Ramos (cell line): ENCODE data around the gene CACNA1A.
"Not testable (repeated sequence)": the region's sequence is repeated elsewhere in the genome, so short reads cannot be mapped to it uniquely, and the experiment has no call there.

Experiments
- in situ Hi-C: fragments of 300-500 bp; cut with MboI; formaldehyde crosslinking; loops from one replicate; pipeline ENCODE4 v1.14.3; 2022; ENCODE audit warnings: low sequenced_read_pairs; ENCODE audit not compliant: unreplicated experiment

Gene CACNA1A

DNA sequence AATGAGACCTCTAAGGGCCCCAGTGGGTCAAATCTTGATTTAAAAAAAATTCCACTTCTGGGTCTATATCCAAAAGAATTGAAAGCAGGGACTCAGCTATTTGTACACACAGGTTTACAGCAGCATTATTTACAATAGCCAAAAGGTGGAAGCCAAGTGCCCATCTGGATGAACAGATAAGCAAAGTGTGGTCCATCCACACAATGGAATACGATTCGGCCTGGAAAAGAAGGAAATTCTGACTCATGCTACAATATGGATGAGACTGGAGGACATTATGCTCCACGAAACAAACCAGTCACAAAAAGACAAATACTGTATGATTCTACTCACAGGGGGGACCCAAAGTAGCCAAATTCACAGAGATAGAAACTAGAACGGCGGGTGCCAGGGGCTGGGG lies 76.7 kb downstream of the CACNA1A start:
- in situ Hi-C loops: no loop called here

DNA sequence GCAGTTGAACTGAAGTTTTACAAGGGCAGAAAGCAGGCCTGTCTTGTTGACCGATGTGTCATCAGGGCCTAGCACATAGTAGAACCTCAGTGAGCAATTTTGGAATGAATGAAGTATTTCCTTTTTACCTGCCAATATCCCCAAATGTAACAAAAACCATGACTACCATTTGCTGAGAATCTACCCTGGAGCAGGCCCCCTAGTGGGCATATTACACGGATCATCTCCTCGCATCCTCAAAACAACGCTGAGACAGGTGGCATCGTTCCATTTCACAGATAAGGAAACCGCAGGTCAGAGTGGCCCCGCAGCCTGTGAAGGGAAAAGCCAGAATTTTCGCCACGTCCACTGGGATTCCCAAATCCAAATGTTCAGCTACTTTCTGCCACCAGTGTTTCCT lies 77.9 kb downstream of the CACNA1A start:
- in situ Hi-C loops: no loop called here

DNA sequence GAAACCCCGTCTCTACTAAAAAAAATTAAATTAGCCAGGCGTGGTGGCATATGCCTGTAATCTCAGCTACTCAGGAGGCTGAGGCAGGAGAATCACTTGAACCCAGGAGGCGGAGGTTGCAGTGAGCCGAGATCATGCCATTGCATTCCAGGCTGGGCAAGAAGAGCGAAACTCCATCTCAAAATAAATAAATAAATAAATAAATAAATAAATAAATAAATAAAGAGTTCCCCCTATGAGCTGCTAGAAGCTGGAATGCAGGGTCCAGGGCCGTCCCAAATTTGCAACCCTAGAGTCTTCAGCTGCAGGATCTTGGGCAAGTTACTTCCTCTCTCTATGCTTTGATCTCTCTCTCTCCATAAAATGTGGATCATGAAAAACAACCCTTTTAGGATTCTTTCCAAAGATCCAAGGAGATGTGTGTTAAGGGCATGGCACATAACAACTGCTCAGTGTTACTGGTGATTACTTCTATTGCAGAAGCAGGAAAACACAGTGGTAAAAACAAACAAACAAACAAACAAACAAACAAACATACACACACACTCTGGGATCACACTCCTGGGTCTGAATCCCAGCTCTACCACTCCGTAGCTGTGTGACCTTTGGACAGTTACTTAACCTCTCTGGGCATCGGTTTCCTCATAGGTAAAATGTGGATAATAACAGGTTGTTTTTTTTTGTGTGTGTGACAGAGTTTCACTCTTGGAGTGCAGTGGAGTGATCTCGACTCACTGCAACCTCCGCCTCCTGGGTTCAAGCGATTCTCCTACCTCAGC lies 78.8 kb downstream of the CACNA1A start:
- in situ Hi-C loops: no loop called here

DNA sequence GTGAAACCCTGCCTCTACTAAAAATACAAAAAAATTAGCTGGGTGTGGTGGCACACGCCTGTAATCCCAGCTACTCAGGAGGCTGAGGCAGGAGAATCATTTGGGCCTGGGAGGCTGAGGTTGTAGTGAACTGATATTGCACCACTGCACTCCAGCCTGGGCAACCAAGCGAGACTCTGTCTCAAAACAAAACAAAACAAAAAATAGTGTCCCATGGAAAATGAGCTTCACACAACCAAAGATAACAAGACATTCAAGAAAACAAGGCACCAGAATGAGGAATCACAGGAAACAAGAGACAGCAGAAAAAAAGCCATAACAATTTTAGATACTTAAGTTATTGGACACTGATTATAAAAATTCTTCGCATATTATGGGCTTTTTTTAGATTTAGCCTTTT lies 80.4 kb downstream of the CACNA1A start:
- in situ Hi-C loops: not testable (repeated sequence)

DNA sequence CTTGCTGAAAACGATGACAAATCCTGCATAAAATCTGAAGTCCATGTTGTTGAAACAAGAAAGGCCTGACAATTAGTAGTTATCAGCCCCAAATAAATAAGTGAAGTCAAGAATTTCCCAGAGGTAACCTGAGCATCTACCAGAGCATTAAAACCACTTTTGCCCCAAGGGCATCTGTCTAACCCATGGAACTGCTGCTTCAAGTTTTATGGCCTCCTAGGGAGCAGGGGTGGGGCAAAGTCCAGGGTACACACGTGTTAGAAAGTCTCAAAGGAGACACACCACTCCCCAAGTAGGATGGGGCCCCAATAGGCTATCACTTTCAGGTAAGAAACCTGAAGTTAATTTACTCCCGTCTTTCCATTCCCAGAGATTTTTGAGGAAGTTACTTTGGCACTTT lies 81.1 kb downstream of the CACNA1A start:
- in situ Hi-C loops: no loop called here

DNA sequence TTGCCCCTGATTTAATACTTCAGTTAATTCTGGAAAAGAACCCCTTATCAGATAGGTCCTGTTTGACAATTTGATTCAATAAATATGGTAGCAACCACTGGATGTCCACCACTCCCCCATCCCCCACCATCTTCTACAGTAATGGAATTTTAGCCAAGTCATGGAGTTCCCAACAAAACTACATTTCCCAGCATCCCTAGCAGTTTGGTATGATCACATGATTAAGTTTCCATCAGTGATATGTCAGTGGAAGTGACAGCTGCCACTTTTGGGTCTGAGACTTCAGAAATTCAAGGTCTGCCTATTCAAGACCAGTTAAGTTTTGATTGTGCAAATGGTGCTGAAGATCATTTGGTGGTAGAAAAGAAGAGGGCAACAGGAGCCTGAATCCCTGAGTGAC lies 85.5 kb downstream of the CACNA1A start:
- in situ Hi-C loops: no loop called here

DNA sequence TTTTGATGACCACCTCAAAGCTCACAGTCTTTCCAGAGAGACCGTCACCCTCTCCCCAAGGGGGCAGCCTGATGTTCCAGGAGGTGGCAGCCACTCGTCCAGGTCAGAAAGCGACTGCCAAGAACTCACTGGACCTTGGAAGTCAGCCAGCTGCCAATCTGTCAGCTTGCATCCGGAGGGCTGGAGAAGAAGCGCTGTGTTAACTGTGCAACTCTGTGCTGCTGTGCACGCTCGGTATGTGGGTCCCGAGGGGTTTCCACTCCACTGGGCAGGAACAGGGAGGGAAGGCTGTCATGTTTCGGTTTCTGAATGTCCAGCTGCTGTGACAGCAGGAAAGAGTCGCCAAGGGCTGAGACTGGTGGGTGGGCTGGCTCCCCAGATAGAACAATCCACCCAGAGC lies 89.2 kb downstream of the CACNA1A start:
- in situ Hi-C loops: no loop called here

DNA sequence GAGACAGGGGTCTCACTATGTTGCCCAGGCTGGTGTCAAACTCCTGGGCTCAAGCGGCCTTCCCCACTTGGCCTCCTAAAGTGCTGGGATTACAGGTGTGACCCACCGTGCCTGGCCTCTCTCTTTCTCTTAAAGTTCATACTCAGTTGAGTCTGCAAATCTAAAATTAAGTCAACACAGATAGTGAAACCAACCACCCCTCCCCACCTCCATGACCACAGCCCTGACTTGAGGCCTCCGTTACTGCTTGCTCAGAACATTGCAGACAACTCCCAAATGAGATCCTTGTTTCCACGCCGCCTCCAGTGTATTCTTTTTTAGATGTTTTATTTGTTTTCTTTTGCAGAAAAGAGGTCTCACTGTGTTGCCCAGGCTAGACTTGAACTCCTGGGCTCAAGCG lies 94.4 kb downstream of the CACNA1A start:
- in situ Hi-C loops: no loop called here

DNA sequence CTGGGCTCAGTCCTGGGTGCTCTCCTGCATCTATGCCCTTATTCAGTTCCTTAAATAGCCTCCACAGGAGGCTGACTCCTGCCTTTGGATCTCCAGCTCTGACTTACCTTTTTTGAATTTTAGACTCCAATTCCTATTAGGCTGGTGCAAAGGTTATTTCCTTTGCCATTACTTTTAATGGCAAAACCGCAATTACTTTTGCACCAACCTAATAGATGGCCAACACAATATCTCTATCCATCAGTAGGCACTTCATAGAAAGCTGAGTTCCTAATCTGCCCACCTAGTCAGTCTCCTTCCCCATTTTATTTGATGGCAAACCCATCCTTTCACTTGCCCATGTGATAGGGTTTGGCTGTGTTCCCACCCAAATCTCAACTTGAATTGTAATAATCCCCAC lies 95.3 kb downstream of the CACNA1A start:
- in situ Hi-C loops: no loop called here

DNA sequence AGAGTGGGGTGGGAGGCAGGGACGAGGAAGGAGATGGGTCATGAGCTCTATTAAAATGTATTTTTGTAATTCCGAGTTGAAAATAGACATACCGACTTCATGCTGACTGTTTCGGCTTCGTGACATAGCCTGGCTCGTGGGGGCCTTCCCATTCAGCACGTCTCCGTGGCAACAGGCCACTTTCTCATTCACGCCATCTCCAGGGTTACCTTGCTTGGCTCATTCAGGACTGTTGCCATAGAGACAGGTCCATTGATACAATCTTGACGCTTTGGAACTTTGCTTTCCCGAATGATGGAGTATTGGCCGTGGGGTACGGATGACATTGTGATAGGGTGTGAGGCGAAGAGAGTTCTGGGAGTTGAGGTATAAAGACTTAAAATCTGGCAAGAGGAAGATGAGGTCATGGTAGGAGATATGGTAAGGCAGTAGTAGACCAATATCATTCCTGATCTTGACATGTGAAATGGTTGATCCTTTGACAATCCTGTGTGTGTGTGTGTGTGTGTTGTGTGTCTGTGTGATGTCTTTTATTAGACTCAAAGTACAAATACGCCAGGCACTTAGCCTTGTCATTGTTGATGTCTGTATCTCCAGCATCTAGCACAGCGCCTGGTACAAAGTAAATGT lies 97.3 kb downstream of the CACNA1A start:
- in situ Hi-C loops: no loop called here

DNA sequence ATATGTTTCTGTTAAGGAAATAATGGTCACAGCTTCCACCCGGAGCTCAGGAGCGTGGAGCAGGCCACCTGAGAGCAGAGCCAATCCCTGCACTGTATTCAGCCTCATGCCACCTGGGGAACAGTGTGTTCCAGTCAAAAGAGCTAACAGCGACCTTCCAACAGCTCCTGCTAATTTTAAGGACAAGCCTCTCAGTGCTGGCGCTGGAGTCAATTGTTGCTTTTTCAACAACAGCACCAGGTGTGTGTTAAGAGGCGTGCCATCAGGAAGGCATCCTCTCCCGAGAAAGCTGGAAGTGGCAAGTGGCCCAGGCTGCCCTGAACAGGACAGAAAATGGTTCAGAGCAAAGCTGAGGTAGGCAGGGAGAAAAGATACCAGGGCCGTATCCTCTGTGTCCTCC lies 102.0 kb downstream of the CACNA1A start:
- in situ Hi-C loops: no loop called here

DNA sequence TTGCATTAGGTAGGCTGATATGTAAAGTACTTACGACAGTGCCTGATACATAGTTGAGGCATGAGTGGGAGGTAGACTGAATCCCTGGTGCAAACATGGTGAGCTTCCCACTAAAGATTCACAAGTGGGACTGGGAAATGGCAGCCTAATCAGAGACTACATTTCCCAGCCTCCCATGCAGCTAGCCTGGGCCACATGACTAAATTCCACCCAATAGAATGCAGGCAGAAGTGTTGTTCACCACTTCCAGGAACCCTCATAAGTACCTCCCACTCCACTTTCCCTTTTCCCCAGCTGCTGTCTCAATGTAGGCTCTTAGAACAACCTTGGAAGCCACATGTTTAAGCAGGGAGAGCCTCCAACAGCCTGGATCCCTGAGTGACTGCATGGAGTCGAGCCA lies 104.9 kb downstream of the CACNA1A start:
- in situ Hi-C loops: no loop called here

DNA sequence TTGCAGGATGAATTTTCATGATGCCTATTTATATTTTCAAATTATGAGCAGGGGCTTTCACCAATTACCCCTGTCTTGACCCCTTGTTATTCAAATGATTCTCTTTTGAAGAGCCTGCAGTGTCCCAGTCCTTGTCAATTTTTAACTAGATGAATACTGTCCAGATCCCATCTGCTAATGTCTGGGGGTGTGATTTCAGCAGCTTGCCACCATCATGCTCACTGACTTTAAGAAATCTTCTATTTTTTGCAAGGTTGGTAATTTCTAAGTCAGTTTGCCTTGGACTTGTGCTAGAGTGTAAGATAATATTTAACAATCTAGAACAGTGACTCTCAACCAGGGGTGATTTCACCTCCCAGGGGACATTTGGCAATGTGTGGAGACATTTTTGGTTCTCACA lies 106.0 kb downstream of the CACNA1A start:
- in situ Hi-C loops: no loop called here

DNA sequence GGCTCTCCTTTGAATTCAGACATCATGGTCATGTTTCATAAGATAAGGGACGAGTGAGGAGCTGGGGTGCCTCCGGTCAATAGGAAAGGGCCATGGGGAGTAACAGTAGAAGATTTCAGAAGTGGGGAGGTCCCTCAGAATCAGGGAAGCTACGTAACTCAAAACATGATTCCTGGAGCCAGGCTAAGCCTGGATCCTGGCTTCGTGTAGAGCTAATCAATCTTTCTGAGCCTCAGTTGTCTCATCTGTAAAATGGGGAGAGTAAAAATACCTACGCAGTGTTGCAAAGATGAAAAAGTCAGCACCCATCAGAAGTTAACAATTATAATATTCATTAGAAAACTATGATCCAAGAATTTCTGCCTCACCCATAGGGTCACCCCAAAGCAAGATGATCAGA lies 106.5 kb downstream of the CACNA1A start:
- in situ Hi-C loops: no loop called here

DNA sequence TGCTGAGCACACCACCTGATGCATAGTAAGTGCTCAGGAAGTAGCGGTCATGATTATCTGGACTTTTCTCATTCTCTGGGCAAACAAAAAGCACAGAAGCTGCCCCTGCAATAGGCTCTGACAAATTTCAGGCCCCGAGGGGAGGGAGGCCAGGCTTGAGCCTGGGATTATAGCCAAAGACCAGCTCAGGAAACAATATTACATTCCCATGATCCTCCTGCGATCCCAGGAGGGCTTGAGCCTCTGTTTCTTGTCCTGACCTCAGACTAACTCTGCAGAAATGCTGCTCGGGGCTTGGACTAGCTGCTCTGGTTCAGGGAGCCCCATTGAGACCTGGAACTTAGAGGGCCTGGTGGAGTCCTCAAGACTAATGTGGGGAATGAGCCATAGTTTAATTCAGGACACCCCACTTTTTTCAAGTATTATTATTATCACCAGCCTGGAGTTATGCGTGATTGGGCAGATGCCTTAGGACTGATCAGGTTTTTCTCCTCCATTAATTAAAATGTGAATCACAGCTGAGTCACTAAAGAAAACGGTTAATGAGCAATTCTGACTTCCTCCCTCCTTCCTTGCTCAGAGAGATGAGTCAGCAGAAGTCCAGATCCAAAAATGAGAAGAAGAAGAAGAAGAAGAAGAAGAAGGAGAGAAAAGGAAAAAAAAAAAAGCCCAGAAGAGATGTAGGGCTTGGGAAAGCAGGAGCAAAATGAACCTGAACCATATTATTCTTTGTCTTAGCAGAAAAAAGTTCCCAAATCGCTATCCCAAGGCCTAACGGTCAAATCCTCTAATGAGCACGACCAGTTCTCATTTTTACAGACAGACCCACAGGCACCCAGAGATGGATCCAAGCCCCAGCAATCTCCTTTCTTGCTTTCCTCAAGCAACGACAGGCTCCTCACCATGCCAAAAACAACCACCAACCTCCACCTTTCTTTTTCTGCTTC lies 107.2 kb downstream of the CACNA1A start:
- in situ Hi-C loops: no loop called here

DNA sequence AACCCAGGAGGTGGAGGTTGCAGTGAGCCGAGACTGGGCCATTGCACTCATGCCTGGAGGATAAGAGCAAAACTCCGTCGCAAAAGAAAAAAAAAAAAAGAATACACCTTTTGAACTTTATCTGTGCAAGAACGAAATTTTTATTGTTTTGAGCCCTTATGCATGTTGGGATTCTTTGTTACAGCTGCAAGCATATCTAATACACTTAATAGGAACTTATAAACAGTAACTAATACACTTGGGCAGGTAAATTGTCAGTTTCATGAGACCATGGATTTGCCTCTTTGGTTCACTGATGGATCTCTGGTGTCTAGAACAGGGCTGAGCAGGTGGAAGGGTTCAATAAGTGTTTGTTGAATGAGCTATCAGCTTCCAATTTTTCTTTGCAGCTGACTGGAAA lies 108.1 kb downstream of the CACNA1A start:
- in situ Hi-C loops: no loop called here

DNA sequence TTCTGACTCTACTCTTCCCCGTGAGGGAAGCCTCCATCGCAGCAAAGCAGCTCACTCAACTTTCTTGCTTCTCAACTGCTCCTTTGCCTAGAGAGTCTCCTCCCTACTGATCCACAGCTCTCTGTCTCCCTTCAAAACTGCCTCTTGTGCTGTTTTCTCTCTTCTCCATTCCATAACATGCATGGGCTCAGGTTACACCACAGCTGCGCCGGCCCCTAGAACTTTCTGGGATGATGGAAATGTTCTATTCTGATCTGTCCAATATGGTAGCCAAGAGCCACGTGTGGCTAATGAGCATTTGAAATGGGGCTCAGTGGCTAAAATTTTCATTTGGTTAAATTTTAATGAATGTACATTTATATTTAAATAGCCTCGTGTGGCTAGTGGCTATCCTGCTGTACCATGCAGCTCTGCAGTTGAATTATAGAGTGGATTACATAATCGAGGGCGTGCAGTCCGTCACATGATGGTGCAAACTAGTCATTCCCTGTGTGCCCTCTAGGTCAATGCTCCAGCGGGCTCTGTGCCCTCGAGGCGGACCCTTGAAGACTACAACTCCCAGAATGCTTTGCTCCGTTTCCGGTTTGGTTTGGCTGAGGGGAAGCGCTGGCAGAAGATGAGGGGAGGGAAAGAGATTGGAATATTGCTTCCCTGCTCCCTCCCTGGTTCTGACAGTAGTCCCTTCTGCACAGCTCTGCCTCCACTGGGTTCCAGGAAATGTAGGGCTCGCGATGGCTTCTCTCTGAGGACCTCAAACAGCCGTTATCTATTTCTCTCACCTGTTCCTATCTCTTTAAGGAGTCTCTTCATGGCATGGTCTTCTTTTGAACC lies 109.8 kb downstream of the CACNA1A start:
- in situ Hi-C loops: no loop called here

DNA sequence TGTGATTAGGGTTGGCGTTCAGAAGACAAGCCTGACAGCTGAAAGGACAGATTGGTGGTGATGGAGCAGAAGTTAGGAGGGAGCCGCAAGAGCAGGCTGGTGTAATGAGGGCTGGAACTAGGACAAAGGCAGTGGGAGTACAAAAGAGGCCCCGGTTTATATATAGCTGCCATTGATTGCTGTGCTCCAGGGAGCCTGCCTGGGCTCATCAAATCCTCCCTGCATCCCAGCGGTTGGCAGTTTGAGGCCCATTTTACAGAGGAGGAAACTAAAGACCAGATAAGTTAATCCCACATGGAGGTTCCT lies 123.7 kb downstream of the CACNA1A start:
- in situ Hi-C loops: no loop called here

DNA sequence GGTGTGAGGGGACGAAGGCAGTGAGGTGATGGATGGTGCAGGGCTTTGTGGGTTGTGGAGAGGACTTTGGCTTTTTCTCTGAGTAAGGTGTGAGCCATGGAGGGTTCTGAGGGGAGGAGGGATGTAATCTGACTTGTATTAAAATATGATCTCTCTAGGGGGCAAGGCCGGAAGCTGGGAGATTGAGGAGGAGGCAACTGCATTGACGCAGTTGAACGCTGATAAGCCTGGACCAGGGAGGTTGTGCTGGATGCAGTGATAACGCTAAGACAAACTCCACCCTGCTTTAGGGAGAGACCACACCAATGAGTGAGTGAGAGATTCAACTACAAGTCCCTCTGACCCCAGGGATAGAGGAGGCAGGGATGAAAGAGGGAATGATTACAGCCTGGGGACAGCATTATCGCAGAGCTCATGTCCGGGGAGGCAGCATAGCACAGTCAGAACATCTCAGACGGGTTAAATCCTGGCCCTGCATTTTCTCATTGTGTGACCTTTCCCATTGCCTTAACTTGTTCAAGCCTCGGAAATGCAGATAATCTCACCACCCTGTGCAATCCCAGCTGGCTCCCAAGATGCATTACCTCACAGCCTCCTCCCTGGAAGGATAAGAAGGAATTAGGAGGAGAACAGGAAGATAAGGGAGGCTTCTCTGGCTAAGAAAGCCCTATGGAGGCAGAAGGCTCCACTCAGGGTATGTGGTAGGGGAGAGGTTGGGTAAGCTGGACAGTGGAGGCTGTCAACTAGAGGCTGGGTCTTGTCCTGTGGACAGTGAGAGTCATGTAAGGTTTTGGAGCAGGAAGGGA lies 124.2 kb downstream of the CACNA1A start:
- in situ Hi-C loops: no loop called here

DNA sequence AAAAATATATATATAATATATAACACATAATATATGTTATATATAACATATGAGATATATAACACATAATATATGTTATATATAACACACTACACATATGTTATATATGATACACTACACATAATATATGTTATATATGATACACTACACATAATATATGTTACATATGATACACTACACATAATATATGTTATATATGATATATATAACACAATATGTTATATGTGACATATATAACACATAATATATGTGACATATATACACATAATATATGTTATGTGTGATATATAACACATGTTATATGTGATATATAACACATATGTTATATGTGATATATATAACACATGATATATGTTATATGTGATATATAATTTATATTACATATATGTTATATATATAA lies 129.7 kb downstream of the CACNA1A start:
- in situ Hi-C loops: no loop called here
